Endothelial cell of umbilical vein (primary cell): ENCODE measurements around the gene TAF10. TPM values are rescaled to one million over a fixed set of nuclear protein-coding genes. Genes with fewer than 3 reads are reported as not detected.

Experiments
- BruUV-seq: library from RNA; stranded (reverse); fragments of 400-500 nt; replicated peaks from 2 replicates; lab custom pipeline; 2021; lab: Mats Ljungman, UMichigan
- CTCF ChIA-PET: fragments of 300-600, 350-600 bp; sonication (Branson Sonifier 250); formaldehyde crosslinking; loops from one replicate; lab custom pipeline; 2021; ENCODE audit warnings: antibody characterized with exemption, inconsistent platforms; lab: Charles Lee
- POLR2A ChIA-PET: fragments of 300-600, 350-600 bp; sonication (Branson Sonifier 250); formaldehyde crosslinking; loops from one replicate; lab custom pipeline; 2021; ENCODE audit warnings: antibody characterized with exemption, inconsistent platforms; lab: Charles Lee
- DNase-seq: peaks from one replicate; pipeline ENCODE4 v3.0.0-alpha.2; 2011; ENCODE audit warnings: low read depth, low spot score
- FAIRE-seq: peaks from 2 replicates; lab custom pipeline; 2011; peaks lifted over from hg19 to GRCh38; lab: Jason Lieb, UNC
- H2AFZ ChIP-seq: 2 replicates; pipeline ENCODE4 v1.6.0; 2012; ENCODE audit warnings: low read depth, low read length, control low read depth, inconsistent platforms
- H3K27ac ChIP-seq: 2 replicates; pipeline ENCODE4 v1.5.1; 2011; ENCODE audit warnings: low read depth, mild to moderate bottlenecking, control low read depth, low read length, moderate library complexity; ENCODE audit not compliant: insufficient read depth
- H3K27me3 ChIP-seq, 2 experiments: 2 replicates each; pipeline versions ENCODE4 v1.6.0 to v1.6.1; 2011; ENCODE audit warnings: low read length in 2 of 2, mixed read lengths in 1 of 2; ENCODE audit not compliant: control insufficient read depth in 2 of 2, insufficient read depth in 2 of 2
- H3K36me3 ChIP-seq, 2 experiments: 2 replicates in 1 of 2; 3 replicates in 1 of 2; pipeline ENCODE4 v1.5.1; 2011; ENCODE audit warnings: low read length in 2 of 2, mild to moderate bottlenecking in 1 of 2, moderate library complexity in 1 of 2; ENCODE audit not compliant: control insufficient read depth in 2 of 2, insufficient read depth in 2 of 2; ENCODE audit errors: extremely low read depth in 1 of 2
- H3K4me1 ChIP-seq: 3 replicates; pipeline ENCODE4 v1.5.1; 2011; ENCODE audit warnings: mild to moderate bottlenecking, low read length; ENCODE audit not compliant: control insufficient read depth, insufficient read depth; ENCODE audit errors: extremely low read depth
- H3K4me2 ChIP-seq: 2 replicates; pipeline ENCODE4 v1.6.1; 2011; ENCODE audit warnings: low read length, control low read depth, mixed read lengths; ENCODE audit not compliant: insufficient read depth
- H3K4me3 ChIP-seq, 3 experiments: fragments of 200-600 bp in 1 of 3; sonication (generic), shearing (Covaris generic) in 1 of 3; replicated peaks in 1 of 3; 2 replicates each; pipeline ENCODE4 v1.5.1; 2011 to 2016; ENCODE audit warnings: control low read depth in 3 of 3, low read length in 3 of 3, mild to moderate bottlenecking in 2 of 3, inconsistent platforms in 1 of 3, low read depth in 1 of 3, moderate library complexity in 1 of 3; ENCODE audit not compliant: insufficient read depth in 1 of 3
- H3K79me2 ChIP-seq: 2 replicates; pipeline ENCODE4 v1.6.0; 2012; ENCODE audit warnings: low read length, inconsistent platforms; ENCODE audit not compliant: control insufficient read depth, insufficient read depth
- H3K9ac ChIP-seq: replicated peaks from 2 replicates; pipeline ENCODE3; 2011; ENCODE audit warnings: low read length, control low read depth; ENCODE audit not compliant: insufficient read depth; ENCODE audit errors: extremely low read depth
- H3K9me1 ChIP-seq: replicated peaks from 3 replicates; pipeline ENCODE4 v1.6.0; 2011; ENCODE audit warnings: mild to moderate bottlenecking, low read length; ENCODE audit not compliant: control insufficient read depth, insufficient read depth; ENCODE audit errors: extremely low read depth
- H3K9me3 ChIP-seq: replicated peaks from 2 replicates; pipeline ENCODE4 v1.5.1; 2012; ENCODE audit warnings: low read length, inconsistent platforms; ENCODE audit not compliant: control insufficient read depth, insufficient read depth
- H4K20me1 ChIP-seq: replicated peaks from 2 replicates; pipeline ENCODE3; 2011; ENCODE audit warnings: mild to moderate bottlenecking, low read length; ENCODE audit not compliant: control insufficient read depth, insufficient read depth; ENCODE audit errors: extremely low read depth
- CTCF ChIP-seq, 2 donors: IDR thresholded peaks; 1 replicate in 1 of 2; 2 replicates in 1 of 2; pipeline ENCODE4 v1.5.1; 2011; ENCODE audit warnings: low read length in 2 of 2, mild to moderate bottlenecking in 2 of 2, moderate library complexity in 2 of 2, control low read depth in 1 of 2, inconsistent platforms in 1 of 2, low read depth in 1 of 2; ENCODE audit not compliant: insufficient read depth in 1 of 2; ENCODE audit errors: extremely low read depth in 1 of 2
- EZH2 ChIP-seq: IDR thresholded peaks from 2 replicates; pipeline ENCODE4 v1.6.1; 2012; ENCODE audit warnings: borderline replicate concordance, low read depth, mild to moderate bottlenecking, moderate library complexity, low read length, inconsistent platforms; ENCODE audit not compliant: severe bottlenecking
- FOS ChIP-seq: IDR thresholded peaks from 2 replicates; pipeline ENCODE4 v1.6.1; 2011; ENCODE audit warnings: mild to moderate bottlenecking, low read length, moderate library complexity, borderline replicate concordance; ENCODE audit not compliant: insufficient read depth
- JUN ChIP-seq: IDR thresholded peaks from 2 replicates; pipeline ENCODE4 v1.6.1; 2011; ENCODE audit warnings: borderline replicate concordance, low read depth; ENCODE audit not compliant: insufficient read length, insufficient read depth
- MAX ChIP-seq: IDR thresholded peaks from 2 replicates; pipeline ENCODE4 v1.6.1; 2011; ENCODE audit not compliant: insufficient read depth, insufficient read length
- MYC ChIP-seq: IDR thresholded peaks from one replicate; pipeline ENCODE4 v1.6.1; 2011; ENCODE audit warnings: mild to moderate bottlenecking, low read depth, low read length
- POLR2A ChIP-seq: IDR thresholded peaks from 2 replicates; pipeline ENCODE4 v1.6.1; 2012; ENCODE audit warnings: low read depth, mild to moderate bottlenecking, control low read depth, low read length
- POLR2AphosphoS5 ChIP-seq: IDR thresholded peaks from 2 replicates; pipeline ENCODE4 v1.6.1; 2012; ENCODE audit warnings: low read depth, mild to moderate bottlenecking, control low read depth, low read length, moderate library complexity; ENCODE audit not compliant: insufficient read depth
- dilution Hi-C: fragments of 300-500 bp; cut with MboI; formaldehyde crosslinking; loops from one replicate; pipeline ENCODE4 v1.15.0; 2019; ENCODE audit warnings: low sequenced_read_pairs; ENCODE audit not compliant: extremely low pct_ligation_motif_present
- intact Hi-C: fragments of 100-400 bp; cut with micrococcal nuclease; formaldehyde crosslinking; loops from one replicate; pipeline ENCODE4 v1.10.0; 2022
- polyA plus RNA-seq, 4 experiments: library from polyadenylated mRNA; depleted of rRNA in 3 of 4; stranded (reverse) in 3 of 4; unstranded in 1 of 4; fragments of >200 nt; gene quantifications; 2 replicates each; pipeline versions ENCODE4 v1.2.1 to v1.2.3, GENCODE V29; 2011 to 2012; ENCODE audit warnings: missing spikeins in 1 of 4
- total RNA-seq: library from RNA; stranded (reverse); gene quantifications from 2 replicates; pipeline ENCODE4 v1.2.3, GENCODE V29; 2021

TAF10 gene
- total and polyA plus RNA-seq, 2 donors (not counting 3 experiments of a cell fraction or from before 2014, with no cell fraction given): 86.2 to 149 TPM

GRCh38 chr11:6608011-6608410 is 4.0 kb downstream of the TAF10 start:
- Histone ChIP-seq H3K9me1 (no peaks in the 10 kb centered on the region), H2AFZ (no peak overlapping the region), H3K9me3 (no peaks in the 10 kb centered on the region), H3K9ac (no peak overlapping the region), H4K20me1 (no peaks in the 10 kb centered on the region), H3K4me2 (no peak overlapping the region), H3K36me3 (peaks cover 29 to 31% of the 10 kb centered on the region in 2 experiments), H3K4me1 (peaks cover 62% of the 10 kb centered on the region), H3K79me2 (peaks cover 70% of the 10 kb centered on the region), H3K4me3 (no peak overlapping the region), H3K27me3 (no peaks in the 10 kb centered on the region), H3K27ac (peak overlapping the region; percentile 17)
- DNase-seq (no peak), FAIRE-seq (no peak)
- no TSS peak for BruUV-seq
- TF ChIP-seq CTCF (IDR thresholded peaks at IDR 0.05; ENCODE audit: extremely low read depth in 1 of 2, insufficient read depth in 1 of 2, low read depth in 1 of 2, low read length in 2 of 2): no peak
- TF ChIP-seq POLR2AphosphoS5: no peak
- no peak for TF ChIP-seq MAX
- no peak for TF ChIP-seq POLR2A
- no peak for TF ChIP-seq JUN
- no peak for TF ChIP-seq FOS
- no peak for TF ChIP-seq MYC
- no peak for TF ChIP-seq EZH2
- dilution Hi-C loops: no loop called here
- intact Hi-C loops: no loop called here
- ChIA-PET CTCF (interaction anchor here (0.9 to 7.7 kb wide), 6 partner anchors 10 to 88 kb away, joined by 3 to 122 read pairs (median 6); partner anchors contain the start of gene MRPL17), POLR2A (interaction anchor here (1.4 to 1.5 kb wide), 2 partner anchors 11 to 75 kb away, joined by 6 to 7 read pairs; partner anchors contain the start of genes MRPL17 and TPP1)
